ACC112 (cell line): ENCODE measurements around the gene FEM1A.
"Not testable (repeated sequence)": the region's sequence is repeated elsewhere in the genome, so short reads cannot be mapped to it uniquely, and the experiment has no call there.

ENCODE experiments used
- H2AFZ ChIP-seq: fragments of 200-600 bp; sonication (generic); one replicate; pipeline ENCODE4 v1.6.0; 2017; ENCODE audit warnings: antibody characterized with exemption, low read length; ENCODE audit not compliant: unreplicated experiment
- H3K27ac ChIP-seq: fragments of 200-600 bp; sonication (generic); 2 replicates; pipeline ENCODE4 v1.5.1; 2014; ENCODE audit warnings: low read depth, mild to moderate bottlenecking, antibody characterized with exemption, low read length, moderate library complexity
- H3K27me3 ChIP-seq: fragments of 200-600 bp; sonication (generic); 2 replicates; pipeline ENCODE4 v1.6.1; 2014; ENCODE audit warnings: mild to moderate bottlenecking, antibody characterized with exemption, low read length, moderate library complexity, mixed read lengths; ENCODE audit not compliant: insufficient read depth
- H3K36me3 ChIP-seq: fragments of 200-600 bp; sonication (generic); 2 replicates; pipeline ENCODE4 v1.6.1; 2016; ENCODE audit warnings: mild to moderate bottlenecking, antibody characterized with exemption, low read length, moderate library complexity, mixed read lengths; ENCODE audit not compliant: insufficient read depth
- H3K4me1 ChIP-seq: fragments of 200-600 bp; sonication (generic); one replicate; pipeline ENCODE4 v1.6.1; 2016; ENCODE audit warnings: low read length, mixed read lengths; ENCODE audit not compliant: insufficient read depth, unreplicated experiment, control insufficient read depth
- H3K4me3 ChIP-seq: fragments of 200-600 bp; sonication (generic); 2 replicates; pipeline ENCODE4 v1.5.1; 2014; ENCODE audit warnings: mild to moderate bottlenecking, low read depth, low read length
- H3K79me2 ChIP-seq: fragments of 200-600 bp; sonication (generic); one replicate; pipeline ENCODE4 v1.6.0; 2016; ENCODE audit warnings: low read length; ENCODE audit not compliant: control insufficient read depth, unreplicated experiment, insufficient read depth

Gene FEM1A

GRCh38 chr19:4774136-4774535 lies 17.4 kb upstream of the FEM1A start:
- Histone ChIP-seq H2AFZ (no peak overlapping the region), H3K4me3 (no peak overlapping the region), H3K4me1 (no peaks in the 10 kb centered on the region), H3K79me2 (no peaks in the 10 kb centered on the region), H3K27me3 (no peaks in the 10 kb centered on the region), H3K36me3 (no peaks in the 10 kb centered on the region), H3K27ac (no peak overlapping the region)

GRCh38 chr19:4775627-4776152 lies 15.8 kb upstream of the FEM1A start:
- no peak overlapping the region for H3K27ac ChIP-seq

GRCh38 chr19:4776436-4777211 lies 14.9 kb upstream of the FEM1A start:
- no peaks in the 10 kb centered on the region for H3K27me3 ChIP-seq
- no peaks in the 10 kb centered on the region for H3K79me2 ChIP-seq
- no peaks in the 10 kb centered on the region for H3K36me3 ChIP-seq
- no peak overlapping the region for H2AFZ ChIP-seq
- no peaks in the 10 kb centered on the region for H3K4me1 ChIP-seq
- H3K27ac ChIP-seq: no peak overlapping the region
- H3K4me3 ChIP-seq: no peak overlapping the region

More at GRCh38 chr19:4775627-4776152, 15.8 kb upstream of the FEM1A start:
- Histone ChIP-seq H3K4me3 (no peak overlapping the region), H3K36me3 (no peaks in the 10 kb centered on the region), H3K4me1 (no peaks in the 10 kb centered on the region), H3K27me3 (no peaks in the 10 kb centered on the region), H2AFZ (no peak overlapping the region), H3K79me2 (no peaks in the 10 kb centered on the region)

- not testable (repeated sequence) for H3K79me2 ChIP-seq, H3K27me3 ChIP-seq, H3K27ac ChIP-seq, H2AFZ ChIP-seq, H3K36me3 ChIP-seq, H3K4me3 ChIP-seq, H3K4me1 ChIP-seq
Observed at GRCh38 chr19:4778124-4778523, 13.4 kb upstream of the FEM1A start.

- no peak overlapping the region for H3K4me3 ChIP-seq
- H3K4me1 ChIP-seq: no peaks in the 10 kb centered on the region
- H2AFZ ChIP-seq: no peak overlapping the region
- H3K27me3 ChIP-seq: no peaks in the 10 kb centered on the region
- H3K36me3 ChIP-seq: no peaks in the 10 kb centered on the region
- H3K27ac ChIP-seq: no peak overlapping the region
- H3K79me2 ChIP-seq: no peaks in the 10 kb centered on the region
Observed at GRCh38 chr19:4780860-4781259, 10.7 kb upstream of the FEM1A start.

GRCh38 chr19:4781801-4782200 lies 9.7 kb upstream of the FEM1A start:
- no peaks in the 10 kb centered on the region for H3K79me2 ChIP-seq
- no peaks in the 10 kb centered on the region for H3K36me3 ChIP-seq
- H3K4me3 ChIP-seq: no peak overlapping the region
- H3K4me1 ChIP-seq: no peaks in the 10 kb centered on the region
- H3K27ac ChIP-seq: no peak overlapping the region
- no peaks in the 10 kb centered on the region for H3K27me3 ChIP-seq
- H2AFZ ChIP-seq: no peak overlapping the region

GRCh38 chr19:4786412-4787016 lies 5.0 kb upstream of the FEM1A start:
- not testable (repeated sequence) for H3K4me3 ChIP-seq, H2AFZ ChIP-seq, H3K27ac ChIP-seq, H3K36me3 ChIP-seq, H3K27me3 ChIP-seq, H3K4me1 ChIP-seq, H3K79me2 ChIP-seq

- peak overlapping the region; percentile 95 for H3K4me3 ChIP-seq
- H3K27me3 ChIP-seq, H3K4me1 ChIP-seq, H3K36me3 ChIP-seq: not testable (repeated sequence)
- peaks cover 33% of the 10 kb centered on the region for H3K79me2 ChIP-seq
- peak overlapping the region; percentile 53 for H2AFZ ChIP-seq
- peak overlapping the region; percentile 77 for H3K27ac ChIP-seq
Observed at GRCh38 chr19:4792019-4792865, 708 bp downstream of the FEM1A start.

- H3K4me1 ChIP-seq, H3K36me3 ChIP-seq, H3K27ac ChIP-seq, H2AFZ ChIP-seq, H3K27me3 ChIP-seq: not testable (repeated sequence)
- H3K79me2 ChIP-seq: peaks cover 33% of the 10 kb centered on the region
- peak overlapping the region; percentile 95 for H3K4me3 ChIP-seq
Observed at GRCh38 chr19:4792866-4793195, 1.3 kb downstream of the FEM1A start.

GRCh38 chr19:4793278-4793677 lies 1.7 kb downstream of the FEM1A start:
- peaks cover 33% of the 10 kb centered on the region for H3K79me2 ChIP-seq
- H3K27me3 ChIP-seq, H2AFZ ChIP-seq, H3K36me3 ChIP-seq, H3K4me3 ChIP-seq, H3K27ac ChIP-seq, H3K4me1 ChIP-seq: not testable (repeated sequence)
